ENCODE data around the gene BAIAP2. TPM values are rescaled to one million over a fixed set of nuclear protein-coding genes. Genes with fewer than 3 reads are reported as not detected.

The BAIAP2 gene
- total and polyA plus RNA-seq, 2 donors (not counting 1 experiment from before 2014, with no cell fraction given): 1.3 to 12.0 TPM

DNA sequence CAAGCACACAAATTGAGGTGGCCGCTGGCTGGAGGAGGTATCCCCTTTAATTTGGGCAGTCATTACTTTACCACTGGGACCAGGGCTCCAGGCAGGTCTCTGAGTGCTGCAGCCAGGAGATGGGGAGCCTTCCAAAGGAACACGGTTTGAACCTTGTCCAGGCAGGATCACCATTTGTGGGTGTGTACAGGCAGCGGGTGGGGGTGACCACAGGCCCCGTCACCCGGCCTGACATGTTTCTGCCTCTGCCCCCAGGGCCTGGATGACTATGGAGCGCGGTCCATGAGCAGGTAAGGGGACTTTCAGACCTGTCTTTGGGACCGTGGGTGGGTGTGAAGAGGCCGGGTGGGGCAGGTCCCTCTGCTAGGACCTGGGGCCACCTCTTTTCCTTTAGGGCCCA, 73.3 kb downstream of the BAIAP2 start:
- Histone ChIP-seq H2AFZ (ENCODE audit: insufficient read depth, low read depth, low read length, poor library complexity, severe bottlenecking) (no peak overlapping the region), H3K27ac (ENCODE audit: low read length in 2 of 2) (no peak overlapping the region), H3K27me3 (replicated peaks in 1 of 4; ENCODE audit: control extremely low read depth in 1 of 4, control insufficient read depth in 3 of 4, insufficient read depth in 4 of 4, low read length in 3 of 4) (no peaks in the 10 kb centered on the region), H3K9me3 (ENCODE audit: control extremely low read depth in 1 of 3, control insufficient read depth in 2 of 3, insufficient read depth in 1 of 3, low read length in 2 of 3) (no peaks in the 10 kb centered on the region), H3K36me3 (replicated peaks in 1 of 2; ENCODE audit: control extremely low read depth in 1 of 2, control insufficient read depth in 1 of 2, extremely low read depth in 1 of 2, insufficient read depth in 2 of 2, low read length in 1 of 2) (no peaks in the 10 kb centered on the region), H3K79me2 (ENCODE audit: control insufficient read depth, insufficient read depth, low read length) (no peaks in the 10 kb centered on the region), H4K20me1 (ENCODE audit: control insufficient read depth, insufficient read depth, low read length, poor library complexity, severe bottlenecking) (no peaks in the 10 kb centered on the region), H3K9ac (ENCODE audit: low read length) (no peak overlapping the region), H3K4me1 (ENCODE audit: control insufficient read depth in 2 of 2, insufficient read depth in 2 of 2, low read length in 2 of 2) (no peaks in the 10 kb centered on the region), H3K4me2 (replicated peaks; ENCODE audit: low read depth, low read length, poor library complexity, severe bottlenecking) (no peak overlapping the region), H3K4me3 (ENCODE audit: control extremely low read depth in 1 of 5, extremely low read depth in 1 of 5, insufficient read depth in 1 of 5, low read depth in 2 of 5, low read length in 4 of 5) (no peak overlapping the region)
- CTCF ChIA-PET: interaction anchor here (0.7 kb wide), 1 partner anchor 59 kb away, joined by 3 read pairs; no protein-coding TSS in a partner anchor
- H3K9me3 Mint-ChIP-seq (ENCODE audit: insufficient read depth): no peaks in the 10 kb centered on the region
- no peaks in the 10 kb centered on the region for H3K27me3 Mint-ChIP-seq
- ATAC-seq (ENCODE audit: low read depth): no peak
- H3K4me3 Mint-ChIP-seq: no peak overlapping the region
- 73% methylated on average over 9 of the region's 9 CpGs for WGBS (ENCODE audit: insufficient coverage)
- H3K4me1 Mint-ChIP-seq: no peaks in the 10 kb centered on the region
- intact Hi-C loops (cut with micrococcal nuclease): no loop called here
- POLR2A ChIA-PET: no interaction called here
- no peak for DNase-seq
- no peak overlapping the region for H3K27ac Mint-ChIP-seq
- TF ChIP-seq EZH2 (IDR thresholded peaks at IDR 0.05; ENCODE audit: borderline replicate concordance, insufficient read depth, low read depth, low read length, poor library complexity, severe bottlenecking) (no peak), CTCF (IDR thresholded peaks at IDR 0.05) (no peak)

- intact Hi-C loops (cut with micrococcal nuclease): no loop called here
These were observed 75.0 kb downstream of the BAIAP2 start for GRCh38 chr17:81109957-81110356.

More at GRCh38 chr17:81109957-81110356, 75.0 kb downstream of the BAIAP2 start:
- Histone ChIP-seq H3K4me2 (replicated peaks; ENCODE audit: low read depth, low read length, poor library complexity, severe bottlenecking) (no peak overlapping the region), H3K9ac (ENCODE audit: low read length) (no peak overlapping the region), H3K79me2 (ENCODE audit: control insufficient read depth, insufficient read depth, low read length) (no peaks in the 10 kb centered on the region), H3K36me3 (replicated peaks in 1 of 2; ENCODE audit: control extremely low read depth in 1 of 2, control insufficient read depth in 1 of 2, extremely low read depth in 1 of 2, insufficient read depth in 2 of 2, low read length in 1 of 2) (no peaks in the 10 kb centered on the region), H3K9me3 (ENCODE audit: control extremely low read depth in 1 of 3, control insufficient read depth in 2 of 3, insufficient read depth in 1 of 3, low read length in 2 of 3) (no peaks in the 10 kb centered on the region), H3K27ac (ENCODE audit: low read length in 2 of 2) (no peak overlapping the region), H3K27me3 (replicated peaks in 1 of 4; ENCODE audit: control extremely low read depth in 1 of 4, control insufficient read depth in 3 of 4, insufficient read depth in 4 of 4, low read length in 3 of 4) (no peaks in the 10 kb centered on the region), H4K20me1 (ENCODE audit: control insufficient read depth, insufficient read depth, low read length, poor library complexity, severe bottlenecking) (no peaks in the 10 kb centered on the region), H2AFZ (ENCODE audit: insufficient read depth, low read depth, low read length, poor library complexity, severe bottlenecking) (no peak overlapping the region), H3K4me3 (ENCODE audit: control extremely low read depth in 1 of 5, extremely low read depth in 1 of 5, insufficient read depth in 1 of 5, low read depth in 2 of 5, low read length in 4 of 5) (no peak overlapping the region), H3K4me1 (ENCODE audit: control insufficient read depth in 2 of 2, insufficient read depth in 2 of 2, low read length in 2 of 2) (no peaks in the 10 kb centered on the region)
- no peak for DNase-seq
- CTCF ChIA-PET: no interaction called here
- no peaks in the 10 kb centered on the region for H3K4me1 Mint-ChIP-seq
- no peaks in the 10 kb centered on the region for H3K9me3 Mint-ChIP-seq (ENCODE audit: insufficient read depth)
- WGBS (ENCODE audit: insufficient coverage): 79% methylated on average over 7 of the region's 22 CpGs
- no peak for ATAC-seq (ENCODE audit: low read depth)
- POLR2A ChIA-PET: interaction anchor here (0.6 kb wide), 1 partner anchor 11 kb away, joined by 3 read pairs; no protein-coding TSS in a partner anchor
- H3K27ac Mint-ChIP-seq: no peak overlapping the region
- TF ChIP-seq CTCF (IDR thresholded peaks at IDR 0.05) (no peak), EZH2 (IDR thresholded peaks at IDR 0.05; ENCODE audit: borderline replicate concordance, insufficient read depth, low read depth, low read length, poor library complexity, severe bottlenecking) (no peak)
- H3K27me3 Mint-ChIP-seq: no peaks in the 10 kb centered on the region
- no peak overlapping the region for H3K4me3 Mint-ChIP-seq
